Peyer's patch (tissue), 4 donors: Measurements from ENCODE around the gene ADAM12.

Source experiments
- CTCF ChIP-seq, 6 experiments: fragments of 450-650 bp in 4 of 6; fragments of 200-600 bp in 2 of 6; sonication (generic) in 1 of 6; IDR thresholded peaks; one replicate each; pipeline ENCODE4 v1.5.1; 2017 to 2019; ENCODE audit warnings: antibody characterized with exemption in 6 of 6, mild to moderate bottlenecking in 3 of 6, moderate library complexity in 1 of 6
- POLR2A ChIP-seq, 2 donors: fragments of 450-650 bp; IDR thresholded peaks; one replicate each; pipeline ENCODE4 v1.5.1; 2017; ENCODE audit warnings: antibody characterized with exemption in 2 of 2, mild to moderate bottlenecking in 2 of 2, moderate library complexity in 2 of 2

GRCh38 chr10:126223512-126224067 is 164.7 kb downstream of the ADAM12 start:
- no peak for TF ChIP-seq CTCF (IDR thresholded peaks at IDR 0.05)
- no peak for TF ChIP-seq POLR2A (IDR thresholded peaks at IDR 0.05)
